ENCODE data around the gene PLEKHG4B. TPM values are rescaled to one million over a fixed set of nuclear protein-coding genes. Genes with fewer than 3 reads are reported as not detected.

Gene PLEKHG4B
- total RNA-seq, 1 experiment from 2014 or later = 0.02 TPM

- TF ChIP-seq ZBTB33 (IDR thresholded peaks at IDR 0.05; ENCODE audit: extremely low read depth, insufficient replicate concordance, low read length) (no peak), SIN3A (IDR thresholded peaks at IDR 0.05; ENCODE audit: low read depth) (no peak), JUND (IDR thresholded peaks at IDR 0.05) (no peak), ZFX (IDR thresholded peaks at IDR 0.05) (no peak), RAD21 (IDR thresholded peaks at IDR 0.05; ENCODE audit: low read depth) (no peak)
Observed at GRCh38 chr5:94113-94892, 2.3 kb downstream of the PLEKHG4B start (continued).

- H3K9me3 ChIP-seq (ENCODE audit: control insufficient read depth in 1 of 2, insufficient read depth in 1 of 2, low read depth in 1 of 2, low read length in 2 of 2) = no peaks in the 10 kb centered on the region
- no peak overlapping the region for H3K4me2 ChIP-seq (ENCODE audit: low read length)
- intact Hi-C loops (cut with micrococcal nuclease) = no loop called here
- H3K36me3 ChIP-seq (ENCODE audit: control insufficient read depth in 1 of 2, insufficient read depth in 2 of 2, low read length in 2 of 2) = no peaks in the 10 kb centered on the region
- DNase-seq (ENCODE audit: low read depth, low spot score) (no peak), ATAC-seq (no peak)
- POLR2A ChIA-PET = no interaction called here
- H3K4me3 ChIP-seq (replicated peaks in 1 of 2; ENCODE audit: low read depth in 1 of 2, low read length in 2 of 2) = no peak overlapping the region
- no peak overlapping the region for H3K27ac ChIP-seq (ENCODE audit: low read depth, low read length)
- H3K9me2 ChIP-seq (ENCODE audit: insufficient read depth) = no peaks in the 10 kb centered on the region
- no peaks in the 10 kb centered on the region for H4K20me1 ChIP-seq (ENCODE audit: insufficient read depth)
- TF ChIP-seq EZH2phosphoT487 (IDR thresholded peaks at IDR 0.05; ENCODE audit: borderline replicate concordance) (no peak), CBX3 (IDR thresholded peaks at IDR 0.05; ENCODE audit: low read depth) (no peak), SRF (IDR thresholded peaks at IDR 0.05; ENCODE audit: low read depth) (no peak), ZNF274 (IDR thresholded peaks at IDR 0.05; ENCODE audit: low read depth, low read length) (no peak), SIN3A (IDR thresholded peaks at IDR 0.05; ENCODE audit: low read depth) (no peak), POLR2AphosphoS5 (IDR thresholded peaks at IDR 0.05; ENCODE audit: low read depth, low read length) (no peak), POLR2A (IDR thresholded peaks at IDR 0.05; ENCODE audit: borderline replicate concordance, extremely low read depth, insufficient read depth, insufficient read length) (no peak), CTCF (IDR thresholded peaks at IDR 0.05 in 2 of 3, conservative IDR thresholded peaks at IDR 0.05 in 1 of 3; ENCODE audit: borderline replicate concordance in 1 of 3, insufficient read depth in 1 of 3, low read depth in 2 of 3, low read length in 2 of 3) (no peak), TCF7L2 (IDR thresholded peaks at IDR 0.05; ENCODE audit: borderline replicate concordance, extremely low read depth, insufficient read depth, insufficient read length) (no peak)
- CTCF ChIA-PET = no interaction called here
- RAD21 ChIA-PET (ENCODE audit: low non-redundant PET in 1 of 2, low total read pairs in 2 of 2, uncharacterized antibody in 2 of 2, unreplicated experiment in 2 of 2) = no interaction called here
- BruUV-seq (replicated peaks) = no TSS peak
- H3K79me2 ChIP-seq (ENCODE audit: insufficient read depth, low read length) = no peaks in the 10 kb centered on the region
- H3K9ac ChIP-seq (ENCODE audit: low read length) = no peak overlapping the region
- no peak overlapping the region for H2AFZ ChIP-seq (ENCODE audit: low read depth, low read length, poor library complexity, severe bottlenecking)
- no peaks in the 10 kb centered on the region for H3K4me1 ChIP-seq (ENCODE audit: control insufficient read depth in 1 of 2, insufficient read depth in 2 of 2, low read length in 2 of 2)
- peaks cover 45% of the 10 kb centered on the region for H3K27me3 ChIP-seq (ENCODE audit: insufficient read depth, low read length)
Observed at GRCh38 chr5:95241-95980, 3.4 kb downstream of the PLEKHG4B start.

All from HCT116 (cell line).